ENCODE measurements around the gene MAGI1. TPM values are rescaled to one million over a fixed set of nuclear protein-coding genes. Genes with fewer than 3 reads are reported as not detected.

MAGI1 gene
- total RNA-seq, 1 experiment from 2014 or later = 58.2 TPM

GRCh38 chr3:65356331-65357248 lies 682.1 kb downstream of the MAGI1 start:
- DNase-seq (ENCODE audit: low spot score) = peak; percentile 83
- Mint-ChIP-seq H3K9me3 (peaks cover under 1% of the 10 kb centered on the region; the same call in 1 of the 2 replicates), H3K4me1 (peaks cover 31% of the 10 kb centered on the region), H3K36me3 (peaks cover 12% of the 10 kb centered on the region), H3K27ac (peak overlapping the region; percentile 75; the same call in 1 of the 2 replicates), H3K4me3 (peak overlapping the region; percentile 69), H3K27me3 (ENCODE audit: low read depth) (no peaks in the 10 kb centered on the region)
- ATAC-seq = peak; percentile 92
- ChIA-PET POLR2A (no interaction called here), CTCF (no interaction called here)
- TF ChIP-seq FOXP4 (CRISPR knock-in tag; IDR thresholded peaks at IDR 0.05) = 0 out of 2 replicates have a peak, but pooled peaks have one; percentile 26
- TF ChIP-seq TCF7 (CRISPR knock-in tag; IDR thresholded peaks at IDR 0.05; ENCODE audit: low read depth) = no peak
- TF ChIP-seq FOXK1 (CRISPR knock-in tag; IDR thresholded peaks at IDR 0.05) = no peak
- TF ChIP-seq AFF4 (CRISPR knock-in tag; IDR thresholded peaks at IDR 0.05; ENCODE audit: borderline replicate concordance) = no peak
- TF ChIP-seq MAX (CRISPR knock-in tag; IDR thresholded peaks at IDR 0.05) = peak; percentile 73
- TF ChIP-seq ZNF232 (CRISPR knock-in tag; IDR thresholded peaks at IDR 0.05) = no peak
- TF ChIP-seq ZNF671 (CRISPR knock-in tag; IDR thresholded peaks at IDR 0.05) = no peak
- no peak for TF ChIP-seq NR3C1 (CRISPR knock-in tag; conservative IDR thresholded peaks at IDR 0.05; ENCODE audit: low read depth)
- 0 out of 2 replicates have a peak, but pooled peaks have one; percentile 44 for TF ChIP-seq ESRRA (CRISPR knock-in tag; IDR thresholded peaks at IDR 0.05; ENCODE audit: borderline replicate concordance)
- TF ChIP-seq KAT7 (CRISPR knock-in tag; IDR thresholded peaks at IDR 0.05; ENCODE audit: borderline replicate concordance) = peak; percentile 82

- Mint-ChIP-seq H3K36me3 (peaks cover 3% of the 10 kb centered on the region; the same call in 1 of the 2 replicates), H3K4me3 (no peak overlapping the region), H3K9me3 (no peaks in the 10 kb centered on the region), H3K4me1 (peaks cover 31% of the 10 kb centered on the region), H3K27ac (0 out of 2 replicates have a peak overlapping the region, but pooled peaks have one; percentile 16), H3K27me3 (ENCODE audit: low read depth) (no peaks in the 10 kb centered on the region)
- ATAC-seq (no peak), DNase-seq (ENCODE audit: low spot score) (no peak)
- ChIA-PET POLR2A (no interaction called here), CTCF (interaction anchor here (0.7 to 1.5 kb wide), 2 partner anchors 13 to 693 kb away, joined by 3 to 6 read pairs; no protein-coding TSS in a partner anchor)
- TF ChIP-seq MYBL2 (CRISPR knock-in tag; IDR thresholded peaks at IDR 0.05) = no peak
- TF ChIP-seq CREB1 (CRISPR knock-in tag; IDR thresholded peaks at IDR 0.05) = no peak
- no peak for TF ChIP-seq ATF3 (CRISPR knock-in tag; conservative IDR thresholded peaks at IDR 0.05)
- TF ChIP-seq MLX (CRISPR knock-in tag; IDR thresholded peaks at IDR 0.05) = no peak
- no peak for TF ChIP-seq PRRX2 (CRISPR knock-in tag; IDR thresholded peaks at IDR 0.05)
- TF ChIP-seq ZBTB21 (CRISPR knock-in tag; IDR thresholded peaks at IDR 0.05; ENCODE audit: borderline replicate concordance) = no peak
- no peak for TF ChIP-seq SP1 (CRISPR knock-in tag; conservative IDR thresholded peaks at IDR 0.05)
- TF ChIP-seq USF1 (CRISPR knock-in tag; IDR thresholded peaks at IDR 0.05) = no peak
- no peak for TF ChIP-seq ATF2 (CRISPR knock-in tag; IDR thresholded peaks at IDR 0.05; ENCODE audit: borderline replicate concordance, low read depth)
- TF ChIP-seq ZNF396 (CRISPR knock-in tag; IDR thresholded peaks at IDR 0.05; ENCODE audit: borderline replicate concordance) = no peak
- TF ChIP-seq SMAD4 (CRISPR knock-in tag; IDR thresholded peaks at IDR 0.05) = no peak
- TF ChIP-seq ZBTB43 (CRISPR knock-in tag; IDR thresholded peaks at IDR 0.05) = no peak
- no peak for TF ChIP-seq ZNF416 (CRISPR knock-in tag; IDR thresholded peaks at IDR 0.05)
- TF ChIP-seq ATF1 (CRISPR knock-in tag; IDR thresholded peaks at IDR 0.05) = no peak
Observed at GRCh38 chr3:65354880-65355279, 683.8 kb downstream of the MAGI1 start.

Data from WTC11 (cell line).